Right hindlimb (tissue), 1 donor: ENCODE data around the gene BTD.

Experiments used
- DNase-seq: peaks from one replicate; pipeline ENCODE4 v3.0.0-alpha.2; 2018

BTD gene

GRCh38 chr3:15673536-15673935, 72.0 kb downstream of the BTD start:
- no peak for DNase-seq

GRCh38 chr3:15676259-15676658, 74.7 kb downstream of the BTD start:
- DNase-seq: no peak

GRCh38 chr3:15679306-15679705, 77.8 kb downstream of the BTD start:
- no peak for DNase-seq

DNA sequence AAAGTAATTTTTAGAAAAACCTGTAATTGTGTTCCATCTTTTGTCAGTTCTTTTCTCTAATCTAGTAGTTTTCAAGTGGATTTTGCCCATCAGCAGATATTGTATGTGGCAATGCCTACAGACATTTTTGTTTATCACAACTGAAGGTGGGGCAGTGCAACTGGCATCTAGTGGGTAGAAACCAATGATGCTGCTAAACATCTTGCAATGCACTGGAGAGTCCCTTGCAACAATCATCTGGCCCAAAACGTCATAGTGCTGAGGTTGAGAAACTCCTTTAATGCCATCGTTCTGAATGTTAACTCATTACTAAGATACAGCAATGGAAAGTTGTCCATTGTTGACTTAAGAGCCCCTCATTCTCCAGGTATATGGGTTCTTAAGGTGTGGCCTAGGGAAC, 80.1 kb downstream of the BTD start:
- no peak for DNase-seq

DNA sequence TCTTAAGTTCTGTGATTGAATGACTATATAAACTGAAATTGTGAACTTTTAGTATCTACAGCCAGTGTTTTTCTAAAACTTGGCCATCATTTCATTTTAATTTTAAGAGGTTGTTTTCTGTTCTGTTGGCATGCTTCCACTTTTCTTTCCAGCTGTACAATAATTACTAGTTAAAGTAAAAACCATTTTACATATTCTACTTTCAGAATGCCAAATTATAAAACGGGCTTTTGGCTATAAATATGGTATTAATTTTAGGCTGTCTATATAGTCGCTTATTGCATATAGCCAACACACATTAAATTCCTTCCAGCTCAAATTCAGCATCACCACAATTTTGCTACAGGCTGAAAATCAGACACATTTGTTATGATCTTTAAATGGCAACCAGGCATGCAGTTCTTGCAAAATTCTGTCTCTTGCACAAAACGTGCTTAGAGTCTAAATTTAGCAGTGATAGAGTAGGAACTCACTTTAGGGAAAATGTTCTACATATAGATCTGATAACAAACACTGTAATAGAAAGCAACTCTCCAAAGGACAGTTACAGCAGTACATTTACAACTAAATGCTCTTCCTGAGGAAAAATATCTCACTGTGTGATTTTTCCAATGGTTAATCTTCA, 81.1 kb downstream of the BTD start:
- no peak for DNase-seq

DNA sequence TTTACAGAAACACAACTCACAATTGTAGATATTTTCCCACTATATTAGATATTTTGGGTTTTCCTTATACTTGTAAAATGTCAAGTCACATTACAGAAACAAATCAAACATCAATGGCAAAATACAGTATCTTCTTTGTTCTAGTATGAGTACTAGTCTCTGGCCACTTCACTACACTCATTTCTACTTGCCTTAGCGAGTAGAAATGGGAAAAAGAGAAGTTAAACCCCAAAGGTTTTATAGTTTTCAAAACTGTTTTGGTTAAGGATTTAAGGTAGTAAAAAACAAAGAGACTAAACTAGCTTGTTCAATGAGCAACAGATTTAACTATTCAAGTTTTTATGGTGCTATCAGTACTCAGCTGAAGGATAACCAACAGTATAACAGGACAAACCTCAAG, 81.7 kb downstream of the BTD start:
- no peak for DNase-seq

GRCh38 chr3:15685927-15686326, 84.4 kb downstream of the BTD start:
- DNase-seq: no peak

GRCh38 chr3:15690230-15690629, 88.7 kb downstream of the BTD start:
- no peak for DNase-seq

DNA sequence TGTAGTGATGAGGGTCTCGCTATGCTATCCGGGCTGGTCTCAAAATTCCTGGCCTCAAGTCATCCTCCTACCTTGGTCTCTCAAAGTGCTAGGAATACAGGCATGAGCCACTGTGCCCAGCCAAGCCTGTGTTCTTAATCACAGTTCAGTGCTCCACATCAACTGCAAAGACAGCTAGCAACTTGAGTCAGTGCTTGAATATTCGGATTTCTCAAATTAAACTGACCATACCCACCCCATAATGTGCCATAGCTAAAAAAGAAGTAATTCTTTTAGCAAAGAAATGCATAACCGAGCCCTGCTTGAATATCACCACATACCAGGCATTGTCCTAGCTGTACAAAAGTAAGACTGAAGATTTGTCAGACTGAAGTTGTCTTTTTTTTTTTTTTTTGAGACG, 89.2 kb downstream of the BTD start:
- DNase-seq: no peak

DNA sequence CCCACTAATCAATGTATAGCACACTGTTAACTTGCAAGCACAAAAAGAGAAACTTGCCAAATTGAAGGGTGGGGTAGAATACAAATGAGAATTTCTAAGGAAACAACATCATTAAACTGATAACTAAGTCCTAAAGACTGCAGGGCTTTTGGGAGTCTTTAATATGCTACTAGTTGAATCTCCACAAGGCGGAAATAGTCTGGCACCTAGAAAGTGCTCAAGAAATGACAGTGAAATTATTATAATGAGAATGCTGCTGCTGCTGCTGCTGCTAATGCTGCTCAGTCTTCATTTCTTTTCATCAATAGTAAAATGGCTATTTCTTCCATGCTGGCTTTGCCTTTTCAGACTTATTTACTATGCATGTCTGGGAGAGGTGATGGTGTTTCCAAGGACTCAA, 91.8 kb downstream of the BTD start:
- no peak for DNase-seq

DNA sequence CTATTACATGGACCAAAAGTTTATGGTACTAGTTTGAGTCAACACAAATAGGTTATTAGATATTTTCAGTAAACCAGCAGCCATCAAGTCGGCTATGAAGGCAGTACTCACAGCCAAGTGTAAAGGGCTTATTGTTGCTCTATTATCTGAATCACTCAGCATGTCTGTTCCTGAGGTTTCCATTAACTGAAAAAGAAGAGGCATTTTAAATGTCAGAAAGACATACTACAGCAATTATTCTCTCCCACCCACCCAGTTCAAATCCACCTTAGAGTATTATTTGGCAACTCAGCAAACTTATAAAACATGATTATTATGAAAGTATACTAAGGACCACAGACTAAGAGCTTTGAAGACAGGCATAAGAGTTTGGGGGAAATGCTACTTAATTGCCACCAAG, 93.1 kb downstream of the BTD start:
- no peak for DNase-seq
